ENCODE results near the gene INPP4B.
A peak's percentile ranks its signal among the peaks of the same experiment; 100 is the strongest.

INPP4B gene

GRCh38 chr4:142353149-142353738, 492.9 kb downstream of the INPP4B start:
- Histone ChIP-seq H3K27me3 (ENCODE audit: insufficient read depth, low read length, poor library complexity) (no peaks in the 10 kb centered on the region), H3K36me3 (ENCODE audit: control insufficient read depth, insufficient read depth, low read length) (no peaks in the 10 kb centered on the region), H3K23ac (ENCODE audit: low read length) (no peak overlapping the region), H4K5ac (ENCODE audit: low read length) (no peak overlapping the region), H3K18ac (ENCODE audit: low read length) (no peak overlapping the region), H2BK15ac (replicated peaks; ENCODE audit: low read depth) (no peak overlapping the region), H3K9ac (ENCODE audit: low read length) (no peak overlapping the region), H3K79me1 (ENCODE audit: low read length) (no peaks in the 10 kb centered on the region), H3K4me3 (ENCODE audit: low read length) (no peak overlapping the region), H3K79me2 (ENCODE audit: control insufficient read depth, insufficient read depth, low read length) (no peaks in the 10 kb centered on the region), H2BK120ac (ENCODE audit: low read depth, low read length) (no peak overlapping the region), H3K4ac (ENCODE audit: low read depth, low read length) (no peak overlapping the region), H3K4me2 (ENCODE audit: low read length) (no peak overlapping the region), H2BK5ac (ENCODE audit: low read length) (no peak overlapping the region), H3K56ac (ENCODE audit: low read length) (no peak overlapping the region), H3K27ac (ENCODE audit: low read depth, low read length) (no peak overlapping the region), H4K8ac (ENCODE audit: low read depth, low read length) (no peak overlapping the region), H3K4me1 (ENCODE audit: control insufficient read depth, low read depth, low read length) (no peaks in the 10 kb centered on the region), H2AK5ac (ENCODE audit: low read length) (no peak overlapping the region)
- no CpG with 5 or more reads among the region's 5 CpGs for WGBS (ENCODE audit: extremely low coverage, insufficient coverage, low lambda C conversion rate)
- DNase-seq = peak; percentile 70

- H3K27ac ChIP-seq (ENCODE audit: low read depth, low read length) = no peak overlapping the region
- no peak overlapping the region for H2AK5ac ChIP-seq (ENCODE audit: low read length)
- H4K5ac ChIP-seq (ENCODE audit: low read length) = no peak overlapping the region
- no peak overlapping the region for H3K56ac ChIP-seq (ENCODE audit: low read length)
- H3K18ac ChIP-seq (ENCODE audit: low read length) = no peak overlapping the region
- no peak overlapping the region for H2BK15ac ChIP-seq (replicated peaks; ENCODE audit: low read depth)
- H3K4me3 ChIP-seq (ENCODE audit: low read length) = no peak overlapping the region
- H3K27me3 ChIP-seq (ENCODE audit: insufficient read depth, low read length, poor library complexity) = no peaks in the 10 kb centered on the region
- no peaks in the 10 kb centered on the region for H3K4me1 ChIP-seq (ENCODE audit: control insufficient read depth, low read depth, low read length)
- H3K79me2 ChIP-seq (ENCODE audit: control insufficient read depth, insufficient read depth, low read length) = no peaks in the 10 kb centered on the region
- no peak overlapping the region for H3K4ac ChIP-seq (ENCODE audit: low read depth, low read length)
- WGBS (ENCODE audit: extremely low coverage, insufficient coverage, low lambda C conversion rate) = no CpG with 5 or more reads among the region's 4 CpGs
- no peak overlapping the region for H4K8ac ChIP-seq (ENCODE audit: low read depth, low read length)
- no peaks in the 10 kb centered on the region for H3K79me1 ChIP-seq (ENCODE audit: low read length)
- H2BK120ac ChIP-seq (ENCODE audit: low read depth, low read length) = no peak overlapping the region
- no peak for DNase-seq
- H3K23ac ChIP-seq (ENCODE audit: low read length) = no peak overlapping the region
- H3K4me2 ChIP-seq (ENCODE audit: low read length) = no peak overlapping the region
- no peak overlapping the region for H3K9ac ChIP-seq (ENCODE audit: low read length)
- no peaks in the 10 kb centered on the region for H3K36me3 ChIP-seq (ENCODE audit: control insufficient read depth, insufficient read depth, low read length)
- no peak overlapping the region for H2BK5ac ChIP-seq (ENCODE audit: low read length)
Measured at GRCh38 chr4:142352712-142353111, 493.4 kb downstream of the INPP4B start.

- Histone ChIP-seq H3K23ac (ENCODE audit: low read length) (no peak overlapping the region), H4K5ac (ENCODE audit: low read length) (no peak overlapping the region), H3K36me3 (ENCODE audit: control insufficient read depth, insufficient read depth, low read length) (no peaks in the 10 kb centered on the region), H3K56ac (ENCODE audit: low read length) (no peak overlapping the region), H2BK120ac (ENCODE audit: low read depth, low read length) (no peak overlapping the region), H2BK5ac (ENCODE audit: low read length) (no peak overlapping the region), H3K4me3 (ENCODE audit: low read length) (no peak overlapping the region), H3K27me3 (ENCODE audit: insufficient read depth, low read length, poor library complexity) (no peaks in the 10 kb centered on the region), H3K18ac (ENCODE audit: low read length) (no peak overlapping the region), H3K4me2 (ENCODE audit: low read length) (no peak overlapping the region), H3K27ac (ENCODE audit: low read depth, low read length) (no peak overlapping the region), H3K4me1 (ENCODE audit: control insufficient read depth, low read depth, low read length) (no peaks in the 10 kb centered on the region), H3K79me1 (ENCODE audit: low read length) (no peaks in the 10 kb centered on the region), H3K79me2 (ENCODE audit: control insufficient read depth, insufficient read depth, low read length) (no peaks in the 10 kb centered on the region), H3K4ac (ENCODE audit: low read depth, low read length) (no peak overlapping the region), H4K8ac (ENCODE audit: low read depth, low read length) (no peak overlapping the region), H2AK5ac (ENCODE audit: low read length) (no peak overlapping the region), H3K9ac (ENCODE audit: low read length) (no peak overlapping the region), H2BK15ac (replicated peaks; ENCODE audit: low read depth) (no peak overlapping the region)
- DNase-seq = no peak
- no CpG with 5 or more reads among the region's 4 CpGs for WGBS (ENCODE audit: extremely low coverage, insufficient coverage, low lambda C conversion rate)
Measured at GRCh38 chr4:142351958-142352357, 494.1 kb downstream of the INPP4B start.

- Histone ChIP-seq H3K4me3 (ENCODE audit: low read length) (no peak overlapping the region), H3K4me2 (ENCODE audit: low read length) (no peak overlapping the region), H3K18ac (ENCODE audit: low read length) (no peak overlapping the region), H2BK15ac (replicated peaks; ENCODE audit: low read depth) (no peak overlapping the region), H3K56ac (ENCODE audit: low read length) (no peak overlapping the region), H4K5ac (ENCODE audit: low read length) (no peak overlapping the region), H3K79me1 (ENCODE audit: low read length) (no peaks in the 10 kb centered on the region), H4K8ac (ENCODE audit: low read depth, low read length) (no peak overlapping the region), H3K9ac (ENCODE audit: low read length) (no peak overlapping the region), H3K23ac (ENCODE audit: low read length) (no peak overlapping the region), H3K4ac (ENCODE audit: low read depth, low read length) (no peak overlapping the region), H3K79me2 (ENCODE audit: control insufficient read depth, insufficient read depth, low read length) (no peaks in the 10 kb centered on the region), H3K27ac (ENCODE audit: low read depth, low read length) (no peak overlapping the region), H3K27me3 (ENCODE audit: insufficient read depth, low read length, poor library complexity) (no peaks in the 10 kb centered on the region), H3K4me1 (ENCODE audit: control insufficient read depth, low read depth, low read length) (no peaks in the 10 kb centered on the region), H2BK120ac (ENCODE audit: low read depth, low read length) (no peak overlapping the region), H3K36me3 (ENCODE audit: control insufficient read depth, insufficient read depth, low read length) (no peaks in the 10 kb centered on the region), H2BK5ac (ENCODE audit: low read length) (no peak overlapping the region), H2AK5ac (ENCODE audit: low read length) (no peak overlapping the region)
- no peak for DNase-seq
Measured at GRCh38 chr4:142350871-142351270, 495.2 kb downstream of the INPP4B start.

- no peaks in the 10 kb centered on the region for H3K27me3 ChIP-seq (ENCODE audit: insufficient read depth, low read length, poor library complexity)
- H3K9ac ChIP-seq (ENCODE audit: low read length) = no peak overlapping the region
- H3K4me1 ChIP-seq (ENCODE audit: control insufficient read depth, low read depth, low read length) = no peaks in the 10 kb centered on the region
- H3K4me3 ChIP-seq (ENCODE audit: low read length) = no peak overlapping the region
- no peak overlapping the region for H3K56ac ChIP-seq (ENCODE audit: low read length)
- H2AK5ac ChIP-seq (ENCODE audit: low read length) = no peak overlapping the region
- H4K5ac ChIP-seq (ENCODE audit: low read length) = no peak overlapping the region
- H4K8ac ChIP-seq (ENCODE audit: low read depth, low read length) = no peak overlapping the region
- no peaks in the 10 kb centered on the region for H3K36me3 ChIP-seq (ENCODE audit: control insufficient read depth, insufficient read depth, low read length)
- WGBS (ENCODE audit: extremely low coverage, insufficient coverage, low lambda C conversion rate) = no CpG with 5 or more reads among the region's 1 CpG
- peak; percentile 57 for DNase-seq
- no peak overlapping the region for H2BK120ac ChIP-seq (ENCODE audit: low read depth, low read length)
- H3K4ac ChIP-seq (ENCODE audit: low read depth, low read length) = no peak overlapping the region
- no peak overlapping the region for H3K4me2 ChIP-seq (ENCODE audit: low read length)
- H3K27ac ChIP-seq (ENCODE audit: low read depth, low read length) = no peak overlapping the region
- no peak overlapping the region for H3K23ac ChIP-seq (ENCODE audit: low read length)
- H3K79me2 ChIP-seq (ENCODE audit: control insufficient read depth, insufficient read depth, low read length) = no peaks in the 10 kb centered on the region
- H3K18ac ChIP-seq (ENCODE audit: low read length) = no peak overlapping the region
- H2BK15ac ChIP-seq (replicated peaks; ENCODE audit: low read depth) = no peak overlapping the region
- H3K79me1 ChIP-seq (ENCODE audit: low read length) = no peaks in the 10 kb centered on the region
- no peak overlapping the region for H2BK5ac ChIP-seq (ENCODE audit: low read length)
Measured at GRCh38 chr4:142348613-142349021, 497.5 kb downstream of the INPP4B start.

- H3K18ac ChIP-seq (ENCODE audit: low read length) = no peak overlapping the region
- no peaks in the 10 kb centered on the region for H3K36me3 ChIP-seq (ENCODE audit: control insufficient read depth, insufficient read depth, low read length)
- H3K79me1 ChIP-seq (ENCODE audit: low read length) = no peaks in the 10 kb centered on the region
- no peaks in the 10 kb centered on the region for H3K27me3 ChIP-seq (ENCODE audit: insufficient read depth, low read length, poor library complexity)
- H2AK5ac ChIP-seq (ENCODE audit: low read length) = no peak overlapping the region
- no peak overlapping the region for H3K23ac ChIP-seq (ENCODE audit: low read length)
- H3K4ac ChIP-seq (ENCODE audit: low read depth, low read length) = no peak overlapping the region
- H3K9ac ChIP-seq (ENCODE audit: low read length) = no peak overlapping the region
- no peak overlapping the region for H4K5ac ChIP-seq (ENCODE audit: low read length)
- H3K79me2 ChIP-seq (ENCODE audit: control insufficient read depth, insufficient read depth, low read length) = no peaks in the 10 kb centered on the region
- no peaks in the 10 kb centered on the region for H3K4me1 ChIP-seq (ENCODE audit: control insufficient read depth, low read depth, low read length)
- no peak overlapping the region for H2BK120ac ChIP-seq (ENCODE audit: low read depth, low read length)
- H4K8ac ChIP-seq (ENCODE audit: low read depth, low read length) = no peak overlapping the region
- H3K4me2 ChIP-seq (ENCODE audit: low read length) = no peak overlapping the region
- no peak overlapping the region for H2BK5ac ChIP-seq (ENCODE audit: low read length)
- H3K56ac ChIP-seq (ENCODE audit: low read length) = no peak overlapping the region
- no peak for DNase-seq
- H2BK15ac ChIP-seq (replicated peaks; ENCODE audit: low read depth) = no peak overlapping the region
- H3K27ac ChIP-seq (ENCODE audit: low read depth, low read length) = no peak overlapping the region
- H3K4me3 ChIP-seq (ENCODE audit: low read length) = no peak overlapping the region
Measured at GRCh38 chr4:142347241-142347640, 498.9 kb downstream of the INPP4B start.
